ENCODE measurements around the gene NEK8. TPM values are rescaled to one million over a fixed set of nuclear protein-coding genes. Genes with fewer than 3 reads are reported as not detected.

NEK8 gene
- total RNA-seq, 1 donor from 2014 or later, result 3.2 TPM

DNA sequence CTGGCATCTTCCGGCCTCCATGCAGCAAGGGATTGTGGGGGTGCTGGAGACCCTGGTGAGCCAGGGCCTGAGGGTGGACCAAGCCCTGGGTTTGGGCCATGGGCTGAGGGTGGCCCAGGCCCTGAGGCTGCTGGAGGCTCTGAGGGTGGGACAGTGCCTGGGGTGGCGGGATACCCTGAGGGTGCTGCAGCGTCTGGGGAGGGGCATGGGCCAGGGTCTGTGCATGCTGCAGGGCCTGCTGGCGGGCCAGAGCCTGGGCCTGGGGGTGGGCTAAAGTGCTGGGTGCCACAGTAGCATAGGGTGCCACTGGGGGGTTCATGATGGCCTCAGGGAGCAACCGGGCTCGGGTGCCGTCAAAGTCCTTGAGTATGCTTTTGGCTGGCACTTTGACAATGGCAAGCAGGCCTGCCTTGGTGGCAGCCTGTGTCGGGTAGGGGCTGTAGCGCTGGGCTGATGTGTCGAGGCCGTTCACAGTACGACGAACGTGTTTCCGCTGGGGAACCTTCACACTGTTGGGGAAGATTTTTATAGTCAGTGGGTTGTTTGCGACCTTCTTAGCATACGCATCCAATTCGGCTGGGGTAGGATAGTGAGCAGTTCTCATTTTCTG, 30.8 kb downstream of the NEK8 start:
- no peaks in the 10 kb centered on the region for H3K9me3 ChIP-seq
- intact Hi-C loops (cut with DNase I), result no loop called here
- no peak for DNase-seq (ENCODE audit: low spot score in 2 of 2)

DNA sequence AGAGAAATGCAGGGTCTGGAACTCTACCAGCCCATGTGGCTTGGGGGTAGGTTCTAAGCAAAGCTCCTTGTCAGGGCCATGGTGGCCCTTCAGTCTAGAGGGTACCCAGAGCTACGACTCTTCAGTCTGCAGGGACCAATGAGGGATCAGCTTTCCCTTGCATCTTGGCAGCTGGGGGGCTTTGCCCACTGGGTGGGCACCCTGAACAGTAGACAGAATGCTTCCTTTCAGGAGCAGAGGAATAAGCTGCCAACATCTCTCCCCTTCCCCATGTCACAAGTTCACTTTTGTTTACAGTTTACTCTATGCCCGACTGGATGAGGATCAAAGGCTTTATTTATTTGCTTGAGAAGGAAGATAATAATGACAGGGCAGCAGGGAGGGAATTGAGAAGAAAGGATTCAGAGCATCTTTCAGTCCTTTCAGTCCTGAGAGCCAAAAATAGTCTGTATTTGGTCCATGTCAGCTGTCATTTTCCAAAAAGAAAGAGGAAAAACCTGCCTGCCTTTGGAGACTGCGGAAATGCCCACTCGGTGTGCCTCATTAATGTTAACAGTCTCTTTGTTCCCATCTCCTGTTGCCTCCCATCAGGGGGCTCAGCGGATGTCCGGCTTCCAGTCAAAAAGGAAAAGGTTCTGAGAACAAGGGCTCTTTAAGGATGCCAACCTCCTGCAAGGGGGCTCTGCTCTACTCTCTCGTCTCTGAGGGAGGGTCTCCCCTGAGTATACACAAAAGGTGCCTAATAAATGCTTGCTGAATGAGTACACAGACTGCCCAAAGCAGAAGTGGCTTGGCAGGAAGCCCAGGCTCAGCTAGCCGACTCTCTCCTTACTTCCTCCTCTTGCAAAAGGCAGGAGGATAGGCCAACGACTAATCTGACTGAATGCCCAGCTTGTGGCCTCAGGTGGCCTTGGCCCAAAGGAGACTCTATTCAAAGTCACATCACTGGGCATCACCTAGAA, 32.3 kb downstream of the NEK8 start:
- TF ChIP-seq, protein P1, sequence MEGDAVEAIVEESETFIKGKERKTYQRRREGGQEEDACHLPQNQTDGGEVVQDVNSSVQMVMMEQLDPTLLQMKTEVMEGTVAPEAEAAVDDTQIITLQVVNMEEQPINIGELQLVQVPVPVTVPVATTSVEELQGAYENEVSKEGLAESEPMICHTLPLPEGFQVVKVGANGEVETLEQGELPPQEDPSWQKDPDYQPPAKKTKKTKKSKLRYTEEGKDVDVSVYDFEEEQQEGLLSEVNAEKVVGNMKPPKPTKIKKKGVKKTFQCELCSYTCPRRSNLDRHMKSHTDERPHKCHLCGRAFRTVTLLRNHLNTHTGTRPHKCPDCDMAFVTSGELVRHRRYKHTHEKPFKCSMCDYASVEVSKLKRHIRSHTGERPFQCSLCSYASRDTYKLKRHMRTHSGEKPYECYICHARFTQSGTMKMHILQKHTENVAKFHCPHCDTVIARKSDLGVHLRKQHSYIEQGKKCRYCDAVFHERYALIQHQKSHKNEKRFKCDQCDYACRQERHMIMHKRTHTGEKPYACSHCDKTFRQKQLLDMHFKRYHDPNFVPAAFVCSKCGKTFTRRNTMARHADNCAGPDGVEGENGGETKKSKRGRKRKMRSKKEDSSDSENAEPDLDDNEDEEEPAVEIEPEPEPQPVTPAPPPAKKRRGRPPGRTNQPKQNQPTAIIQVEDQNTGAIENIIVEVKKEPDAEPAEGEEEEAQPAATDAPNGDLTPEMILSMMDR (IDR thresholded peaks at IDR 0.05), result no peak
- Histone ChIP-seq H3K27me3 (no peaks in the 10 kb centered on the region), H3K27ac (no peak overlapping the region), H3K9me3 (no peaks in the 10 kb centered on the region), H3K4me1 (no peaks in the 10 kb centered on the region), H3K4me3 (no peak overlapping the region), H3K36me3 (peaks cover 18 to 35% of the 10 kb centered on the region in 2 donors)
- no peak for DNase-seq (ENCODE audit: low spot score in 2 of 2)
- intact Hi-C loops (cut with DNase I), result loop anchor here (5.0 kb wide), 3 partner anchors 34 to 136 kb away; partner anchors contain the start of genes FLOT2, NEK8 and TLCD1

More for the DNA sequence above, 30.8 kb downstream of the NEK8 start:
- Histone ChIP-seq H3K4me3 (no peak overlapping the region), H3K27me3 (no peaks in the 10 kb centered on the region), H3K36me3 (peaks cover 16 to 25% of the 10 kb centered on the region in 2 donors), H3K4me1 (no peaks in the 10 kb centered on the region), H3K27ac (no peak overlapping the region)
- TF ChIP-seq, protein P1 (IDR thresholded peaks at IDR 0.05), result no peak

DNA sequence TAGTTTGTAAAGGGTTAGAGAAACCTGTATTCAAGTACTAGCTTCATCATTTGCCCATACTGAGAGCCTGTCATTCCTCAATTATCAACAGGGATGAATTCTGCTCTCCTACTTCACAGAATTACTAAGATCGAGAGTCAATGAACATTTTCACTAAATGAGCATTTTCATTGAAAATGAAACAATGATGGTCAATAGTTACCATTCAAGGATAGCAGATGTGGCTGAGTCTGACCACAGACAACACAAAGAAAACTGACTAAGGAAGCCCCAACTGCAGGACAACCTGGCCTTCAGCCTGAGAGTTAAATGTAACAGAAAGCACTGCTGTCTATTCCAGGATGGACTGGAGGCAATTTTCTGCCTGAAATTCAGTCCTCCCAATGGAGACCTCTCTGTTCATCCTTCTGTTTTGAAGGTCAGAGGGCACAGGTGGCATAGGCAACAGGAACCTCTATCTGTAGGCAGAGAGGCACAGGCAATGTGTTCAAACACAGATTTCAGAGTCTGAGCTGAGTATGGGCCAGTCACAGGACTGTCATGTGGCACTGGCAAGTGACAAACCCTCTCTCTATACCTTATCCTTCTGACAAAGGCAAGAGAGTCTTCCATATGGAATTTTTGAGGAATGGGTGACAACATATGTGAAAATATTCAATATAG, 34.7 kb downstream of the NEK8 start:
- Histone ChIP-seq H3K9me3 (no peaks in the 10 kb centered on the region), H3K4me3 (no peak overlapping the region), H3K27me3 (no peaks in the 10 kb centered on the region), H3K4me1 (no peaks in the 10 kb centered on the region), H3K27ac (no peak overlapping the region), H3K36me3 (peaks cover 16 to 39% of the 10 kb centered on the region in 2 donors)
- TF ChIP-seq, protein P1 (IDR thresholded peaks at IDR 0.05), result no peak
- intact Hi-C loops (cut with DNase I), result loop anchor here (1.0 to 5.0 kb wide), 6 partner anchors 36 to 154 kb away; partner anchors contain the start of genes FAM222B, FLOT2, NEK8 and TLCD1
- DNase-seq (ENCODE audit: low spot score in 2 of 2), result no peak

DNA sequence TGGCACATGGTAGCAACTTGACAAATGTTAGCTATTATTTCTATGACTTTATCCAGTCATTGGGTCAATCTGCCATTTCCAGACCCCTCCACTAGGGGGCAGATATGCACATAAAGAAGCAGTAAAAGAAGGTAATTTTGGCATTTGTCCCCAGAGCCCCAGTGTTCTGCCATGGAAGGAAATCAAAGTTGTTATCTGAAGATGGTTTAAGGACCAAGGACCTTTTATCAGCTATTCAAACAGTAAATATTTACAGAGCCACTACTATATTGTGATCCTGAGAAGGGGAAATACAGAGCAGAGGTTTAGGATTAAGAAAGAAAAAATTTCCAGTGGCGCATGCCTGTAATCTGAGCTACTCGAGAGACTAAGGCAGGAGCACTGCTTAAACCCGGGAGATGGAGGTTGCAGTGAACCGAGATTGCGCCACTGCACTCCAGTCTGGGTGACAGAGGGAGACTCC, 35.2 kb downstream of the NEK8 start:
- no peak overlapping the region for H3K4me3 ChIP-seq
- H3K9me3 ChIP-seq, result no peaks in the 10 kb centered on the region
- no peaks in the 10 kb centered on the region for H3K4me1 ChIP-seq
- intact Hi-C loops (cut with DNase I), result loop anchor here (1.0 to 5.0 kb wide), 6 partner anchors 37 to 153 kb away; partner anchors contain the start of genes FAM222B, FLOT2, NEK8 and TLCD1
- no peak overlapping the region for H3K27ac ChIP-seq
- TF ChIP-seq, protein P1 (IDR thresholded peaks at IDR 0.05), result peak; percentile 70 to 88 (median 84)
- peak in 1 of 2 donors; percentile 91 for DNase-seq (ENCODE audit: low spot score in 2 of 2)
- peaks cover 11 to 33% of the 10 kb centered on the region in 2 donors for H3K36me3 ChIP-seq
- no peaks in the 10 kb centered on the region for H3K27me3 ChIP-seq

DNA sequence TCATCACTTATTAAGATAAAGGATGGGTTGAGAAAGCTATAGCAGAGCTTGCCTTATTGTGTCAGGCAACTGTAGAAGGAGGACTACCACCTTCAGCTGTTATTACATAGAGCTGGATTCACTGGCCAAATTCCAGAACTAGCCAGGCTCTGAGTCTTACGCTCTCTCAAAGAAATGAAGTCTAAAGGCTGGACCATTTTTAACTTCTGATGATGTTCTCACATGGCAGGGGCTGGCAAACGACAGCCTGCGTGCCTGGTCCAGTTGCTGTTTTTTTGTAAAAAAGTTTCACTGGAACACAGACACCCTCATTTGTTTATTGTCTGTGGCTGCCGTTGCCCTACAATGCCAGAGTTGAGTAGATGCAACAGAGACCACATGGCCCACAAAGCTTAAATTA, 36.5 kb downstream of the NEK8 start:
- intact Hi-C loops (cut with DNase I), result no loop called here

More for the DNA sequence above, 36.5 kb downstream of the NEK8 start:
- H3K4me1 ChIP-seq, result no peaks in the 10 kb centered on the region
- no peak overlapping the region for H3K4me3 ChIP-seq
- no peak for DNase-seq (ENCODE audit: low spot score in 2 of 2)
- peak overlapping the region in 1 of 2 donors; percentile 10 for H3K27ac ChIP-seq
- H3K27me3 ChIP-seq, result no peaks in the 10 kb centered on the region
- TF ChIP-seq, protein P1 (IDR thresholded peaks at IDR 0.05), result no peak
- H3K9me3 ChIP-seq, result no peaks in the 10 kb centered on the region
- peaks cover 3 to 21% of the 10 kb centered on the region in 2 donors for H3K36me3 ChIP-seq

Data from ascending aorta (tissue), 2 donors.